K562 (cell line): Measurements from ENCODE around the gene EPC2. TPM values are rescaled to one million over a fixed set of nuclear protein-coding genes. Genes with fewer than 3 reads are reported as not detected.
"Not testable (repeated sequence)": the region's sequence is repeated elsewhere in the genome, so short reads cannot be mapped to it uniquely, and the experiment has no call there.

Source experiments
- ATAC-seq: fragments of 200-7000 bp; cut with Tn5 transposase; 3 replicates; pipeline ENCODE4 v1.9.1; 2020; ENCODE audit warnings: moderate library complexity
- BruUV-seq: library from RNA; stranded (reverse); fragments of 400-500 nt; replicated peaks from 2 replicates; lab custom pipeline; 2021; lab: Mats Ljungman, UMichigan
- CTCF ChIA-PET: fragments of 300-600 bp; formaldehyde crosslinking; extraction: SDS; loops from one replicate; lab custom pipeline; 2021; ENCODE audit warnings: low intra/inter-chr PET ratio; lab: Yijun Ruan, JAX
- POLR2A ChIA-PET: fragments of 300-600, 350-650 bp; sonication (Branson Sonifier 250); formaldehyde crosslinking; extraction: SDS; loops from one replicate; lab custom pipeline; 2021; ENCODE audit warnings: antibody characterized with exemption, inconsistent platforms; lab: Yijun Ruan, JAX
- DNase-seq, 4 experiments: peaks; one replicate each; pipeline versions ENCODE4 v3.0.0 to v3.0.0-alpha.2; 2011 to 2018; ENCODE audit warnings: low spot score in 3 of 4, mixed read lengths in 3 of 4; ENCODE audit errors: extremely low read depth in 1 of 4
- FAIRE-seq: peaks from 2 replicates; lab custom pipeline; 2011; peaks lifted over from hg19 to GRCh38; lab: Jason Lieb, UNC
- H2AFZ ChIP-seq: 2 replicates; pipeline ENCODE4 v1.6.0; 2011; ENCODE audit warnings: low read depth, low read length, control low read depth, inconsistent platforms
- H3K27ac ChIP-seq: fragments of 200-600 bp; 3 replicates; pipeline ENCODE4 v1.8.0; 2011; ENCODE audit warnings: low read depth, mild to moderate bottlenecking, control low read depth, inconsistent platforms, low read length, moderate library complexity, mixed read lengths; ENCODE audit errors: extremely low read depth
- H3K27me3 ChIP-seq, 2 experiments: fragments of 300-600 bp in 1 of 2; 2 replicates in 1 of 2; 3 replicates in 1 of 2; pipeline versions ENCODE4 v1.6.0 to v1.8.0; 2011; ENCODE audit warnings: inconsistent platforms in 2 of 2, low read length in 2 of 2, mild to moderate bottlenecking in 1 of 2, mixed read lengths in 1 of 2, moderate library complexity in 1 of 2; ENCODE audit not compliant: control insufficient read depth in 2 of 2, insufficient read depth in 2 of 2
- H3K36me3 ChIP-seq: fragments of 300-600 bp; 3 replicates; pipeline ENCODE4 v1.8.0; 2011; ENCODE audit warnings: mild to moderate bottlenecking, low read length, inconsistent platforms; ENCODE audit not compliant: control insufficient read depth, insufficient read depth
- H3K4me1 ChIP-seq, 2 experiments: fragments of 200-600 bp in 1 of 2; replicated peaks in 1 of 2; 2 replicates in 1 of 2; 3 replicates in 1 of 2; pipeline versions ENCODE4 v1.5.1 to v1.8.0; 2011; ENCODE audit warnings: inconsistent platforms in 2 of 2, low read length in 2 of 2, mild to moderate bottlenecking in 1 of 2, mixed read lengths in 1 of 2, moderate library complexity in 1 of 2; ENCODE audit not compliant: control insufficient read depth in 2 of 2, insufficient read depth in 2 of 2
- H3K4me2 ChIP-seq: 2 replicates; pipeline ENCODE4 v1.6.1; 2011; ENCODE audit warnings: low read length, control low read depth, inconsistent platforms, mixed read lengths; ENCODE audit not compliant: insufficient read depth
- H3K4me3 ChIP-seq: fragments of 200-600 bp; sonication (generic), shearing (Covaris generic); 2 replicates; pipeline ENCODE4 v1.5.1; 2016; ENCODE audit warnings: control low read depth, inconsistent platforms
- H3K79me2 ChIP-seq: fragments of 200-600 bp; 3 replicates; pipeline ENCODE4 v1.8.0; 2011; ENCODE audit warnings: low read length, inconsistent platforms; ENCODE audit not compliant: control insufficient read depth, insufficient read depth
- H3K9ac ChIP-seq, 2 experiments: 2 replicates each; pipeline versions ENCODE4 v1.6.0 to v1.6.1; 2011; ENCODE audit warnings: low read depth in 2 of 2, low read length in 2 of 2, control low read depth in 1 of 2, inconsistent platforms in 1 of 2, mild to moderate bottlenecking in 1 of 2, mixed read lengths in 1 of 2; ENCODE audit not compliant: insufficient read depth in 1 of 2
- H3K9me1 ChIP-seq: one replicate; pipeline ENCODE4 v1.6.0; 2011; ENCODE audit warnings: inconsistent platforms, mild to moderate bottlenecking, low read length, moderate library complexity; ENCODE audit not compliant: control insufficient read depth, insufficient read depth
- H3K9me3 ChIP-seq: replicated peaks from 2 replicates; pipeline ENCODE4 v1.5.1; 2011; ENCODE audit warnings: low read depth, low read length, inconsistent platforms; ENCODE audit not compliant: control insufficient read depth, insufficient read depth
- H4K20me1 ChIP-seq: replicated peaks from 2 replicates; pipeline ENCODE4 v1.6.1; 2011; ENCODE audit warnings: low read length, inconsistent platforms, mixed read lengths; ENCODE audit not compliant: control insufficient read depth, insufficient read depth
- ATF6 ChIP-seq: sonication (generic); formaldehyde crosslinking; IDR thresholded peaks from 2 replicates; pipeline ENCODE4 v1.4.0; 2020; ENCODE audit warnings: mild to moderate bottlenecking, missing genetic modification reagents
- EHMT2 ChIP-seq: fragments of 450-650 bp; IDR thresholded peaks from 2 replicates; pipeline ENCODE4 v1.6.1; 2018; ENCODE audit warnings: antibody characterized with exemption
- FOS ChIP-seq: IDR thresholded peaks from 3 replicates; pipeline ENCODE4 v1.6.1; 2011; ENCODE audit not compliant: insufficient read length; ENCODE audit errors: extremely low read depth
- GABPA ChIP-seq: fragments of 200-800 bp; sonication (Bioruptor generic); conservative IDR thresholded peaks from 2 replicates; pipeline ENCODE4 v1.6.1; 2016; ENCODE audit warnings: low read depth, missing genetic modification characterization, missing compliant biosample characterization
- MLLT1 ChIP-seq, 2 experiments: fragments of 450-650 bp; IDR thresholded peaks; 2 replicates each; pipeline ENCODE4 v1.6.1; 2016
- NR1H2 ChIP-seq: sonication (generic); formaldehyde crosslinking; IDR thresholded peaks from 2 replicates; pipeline ENCODE4 v1.4.0; 2020; ENCODE audit warnings: mild to moderate bottlenecking, missing genetic modification reagents
- SMAD3 ChIP-seq: fragments of 450-650 bp; formaldehyde crosslinking; conservative IDR thresholded peaks from 2 replicates; pipeline ENCODE4 v1.4.0; 2020; ENCODE audit warnings: mild to moderate bottlenecking
- ZKSCAN8 ChIP-seq: fragments of 200-800 bp; sonication (Bioruptor generic); IDR thresholded peaks from 2 replicates; pipeline ENCODE4 v1.6.1; 2016; ENCODE audit warnings: missing genetic modification characterization, missing compliant biosample characterization
- ZNF324 ChIP-seq: fragments of 250-450 bp; sonication (Bioruptor Pico); IDR thresholded peaks from 2 replicates; pipeline ENCODE4 v1.4.0; 2020; ENCODE audit warnings: mild to moderate bottlenecking
- ZNF668 ChIP-seq: fragments of 250-450 bp; sonication (Bioruptor Pico); IDR thresholded peaks from 2 replicates; pipeline ENCODE4 v1.8.0; 2022; ENCODE audit warnings: mild to moderate bottlenecking, inconsistent platforms
- WGBS: fragments of 100-300 bp; shearing (Covaris generic); methylation state at CpG from one replicate; pipeline ENCODE4 v1.1.6; 2016; ENCODE audit warnings: low coverage, mixed read lengths; ENCODE audit not compliant: insufficient coverage; ENCODE audit errors: missing lambda C conversion rate; 5-methylcytosine and 5-hydroxymethylcytosine counted together
- in situ Hi-C: fragments of 300-500 bp; cut with MboI; formaldehyde crosslinking; loops from 4 replicates; pipeline ENCODE4 v1.15.0; 2018; ENCODE audit warnings: inconsistent platforms, mixed read lengths
- intact Hi-C: fragments of 100-400 bp; cut with micrococcal nuclease; formaldehyde crosslinking; loops from 2 replicates; pipeline ENCODE4 v1.14.2; 2022
- polyA plus RNA-seq, 8 experiments: library from polyadenylated mRNA; depleted of rRNA in 4 of 8; stranded (reverse) in 5 of 8; unstranded in 3 of 8; fragments of >200 nt; fragmentation: Nextera tagmentation in 2 of 8; fragmentation: Illumina TruSeq in 1 of 8; extraction: Ambion mirVana in 2 of 8; extraction: Trizol in 1 of 8; gene quantifications; 2 replicates each; pipeline versions ENCODE4 v1.2.1 to v1.2.3, GENCODE V29; 2011 to 2014; ENCODE audit warnings: inconsistent platforms in 1 of 8, missing spikeins in 1 of 8
- total RNA-seq, 7 experiments: library from RNA; depleted of rRNA in 6 of 7; stranded (reverse); fragments of >200 nt in 6 of 7; fragmentation: Illumina TruSeq in 2 of 7; extraction: Trizol in 2 of 7; gene quantifications; 2 replicates each; pipeline versions ENCODE4 v1.2.1 to v1.2.3, GENCODE V29; 2011 to 2021; ENCODE audit warnings: low replicate concordance in 1 of 7

EPC2 gene
- total and polyA plus RNA-seq, 9 of the 15 experiments (the other 6 are each of a cell fraction or from before 2014, with no cell fraction given), result 7.0 to 35.8 (median 29.1) TPM

- TF ChIP-seq NR1H2 (no peak), MLLT1 (IDR thresholded peaks at IDR 0.05) (no peak), ATF6 (CRISPR knock-in tag) (0 out of 2 replicates have a peak, but pooled peaks have one; percentile 49)
These were observed 1.1 kb downstream of the EPC2 start (continued) for GRCh38 chr2:148645539-148646230.

- CTCF ChIA-PET, result no interaction called here
- WGBS, result 28% methylated on average over 4 of the region's 4 CpGs
These were observed 1.6 kb downstream of the EPC2 start for GRCh38 chr2:148646231-148646559.

GRCh38 chr2:148647711-148648110 lies 3.2 kb downstream of the EPC2 start:
- CTCF ChIA-PET, ATAC-seq, H2AFZ ChIP-seq, H3K4me3 ChIP-seq, H3K9me1 ChIP-seq, H3K9ac ChIP-seq, H3K4me2 ChIP-seq, BruUV-seq, H3K27ac ChIP-seq, H3K27me3 ChIP-seq, FAIRE-seq, DNase-seq, H3K36me3 ChIP-seq, in situ Hi-C loops, H3K9me3 ChIP-seq: not testable (repeated sequence)
- intact Hi-C loops, result loop anchor here (10.0 kb wide), 1 partner anchor 917 kb away; no protein-coding TSS in a partner anchor
- Histone ChIP-seq H3K4me1 (peaks cover 15 to 24% of the 10 kb centered on the region in 2 experiments; a peak in 4 of 5 replicates), H3K79me2 (peaks cover 75% of the 10 kb centered on the region), H4K20me1 (peaks cover 23% of the 10 kb centered on the region)
- POLR2A ChIA-PET, result interaction anchor here (0.7 to 1.5 kb wide), 5 partner anchors 8 to 32 kb away, joined by 3 to 7 read pairs (median 4); no protein-coding TSS in a partner anchor
- 94% methylated on average over 12 of the region's 12 CpGs for WGBS

More at GRCh38 chr2:148646231-148646559, 1.6 kb downstream of the EPC2 start:
- peak overlapping the region; percentile 57; the same call in 2 of the 3 replicates for H3K27ac ChIP-seq
- peak in 1 of 4 experiments; percentile 32 for DNase-seq
- H3K4me1 ChIP-seq, result peaks cover 14 to 24% of the 10 kb centered on the region in 2 experiments
- no peaks in the 10 kb centered on the region for H3K9me3 ChIP-seq
- H3K27me3 ChIP-seq, result no peaks in the 10 kb centered on the region; a peak in 1 of 5 replicates
- peak overlapping the region; percentile 99 for H3K4me2 ChIP-seq
- no peak for FAIRE-seq
- H2AFZ ChIP-seq, result peak overlapping the region; percentile 79
- H3K4me3 ChIP-seq, result peak overlapping the region; percentile 82
- intact Hi-C loops (loop anchor here (10.0 kb wide), 1 partner anchor 919 kb away; no protein-coding TSS in a partner anchor), in situ Hi-C loops (no loop called here)
- ATAC-seq, result no peak
- peaks cover 60% of the 10 kb centered on the region for H3K79me2 ChIP-seq
- TF ChIP-seq EHMT2 (0 out of 2 replicates have a peak, but pooled peaks have one; percentile 4), SMAD3 (CRISPR knock-in tag) (0 out of 2 replicates have a peak, but pooled peaks have one; percentile 3), FOS (peak; percentile 28), ZKSCAN8 (CRISPR knock-in tag) (no peak), GABPA (tag) (0 out of 2 replicates have a peak, but pooled peaks have one; percentile 0), ZNF668 (CRISPR knock-in tag) (peak; percentile 67; the same call in 1 of the 2 replicates), ZNF324 (CRISPR knock-in tag) (no peak)
- peak overlapping the region; percentile 89 to 96; a peak in 3 of 4 replicates for H3K9ac ChIP-seq
- peaks cover 15% of the 10 kb centered on the region for H4K20me1 ChIP-seq
- BruUV-seq, result TSS peak; percentile 48
- POLR2A ChIA-PET, result interaction anchor here (0.6 to 2.2 kb wide), 18 partner anchors 8 to 935 kb away, joined by 3 to 16 read pairs (median 4); no protein-coding TSS in a partner anchor
- no peaks in the 10 kb centered on the region for H3K9me1 ChIP-seq
- no peaks in the 10 kb centered on the region for H3K36me3 ChIP-seq
